ENCODE data around the gene IZUMO4.

DNA sequence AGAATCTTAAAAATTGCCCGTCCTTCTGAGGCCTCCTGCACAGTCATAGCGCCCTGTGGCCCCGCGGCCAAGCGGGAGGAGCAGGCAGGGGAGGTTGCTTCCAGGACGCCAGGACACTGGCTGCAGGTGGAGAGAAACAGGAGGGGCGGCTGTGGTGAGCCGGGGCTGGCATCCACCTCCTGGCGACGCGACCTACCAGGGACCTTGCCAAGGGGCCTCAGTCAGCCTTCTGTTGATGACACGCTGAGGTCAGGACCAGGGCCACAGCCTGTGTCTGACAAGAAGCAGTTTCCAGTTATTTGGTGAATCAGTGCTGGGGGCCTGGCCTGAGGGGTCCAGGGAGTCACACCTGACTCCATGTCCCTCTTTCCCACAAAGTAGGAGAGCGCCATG is 32.3 kb upstream of the IZUMO4 start:
- TF ChIP-seq, protein P1, sequence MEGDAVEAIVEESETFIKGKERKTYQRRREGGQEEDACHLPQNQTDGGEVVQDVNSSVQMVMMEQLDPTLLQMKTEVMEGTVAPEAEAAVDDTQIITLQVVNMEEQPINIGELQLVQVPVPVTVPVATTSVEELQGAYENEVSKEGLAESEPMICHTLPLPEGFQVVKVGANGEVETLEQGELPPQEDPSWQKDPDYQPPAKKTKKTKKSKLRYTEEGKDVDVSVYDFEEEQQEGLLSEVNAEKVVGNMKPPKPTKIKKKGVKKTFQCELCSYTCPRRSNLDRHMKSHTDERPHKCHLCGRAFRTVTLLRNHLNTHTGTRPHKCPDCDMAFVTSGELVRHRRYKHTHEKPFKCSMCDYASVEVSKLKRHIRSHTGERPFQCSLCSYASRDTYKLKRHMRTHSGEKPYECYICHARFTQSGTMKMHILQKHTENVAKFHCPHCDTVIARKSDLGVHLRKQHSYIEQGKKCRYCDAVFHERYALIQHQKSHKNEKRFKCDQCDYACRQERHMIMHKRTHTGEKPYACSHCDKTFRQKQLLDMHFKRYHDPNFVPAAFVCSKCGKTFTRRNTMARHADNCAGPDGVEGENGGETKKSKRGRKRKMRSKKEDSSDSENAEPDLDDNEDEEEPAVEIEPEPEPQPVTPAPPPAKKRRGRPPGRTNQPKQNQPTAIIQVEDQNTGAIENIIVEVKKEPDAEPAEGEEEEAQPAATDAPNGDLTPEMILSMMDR (IDR thresholded peaks at IDR 0.05): no peak
- TF ChIP-seq EZH2phosphoT487 (IDR thresholded peaks at IDR 0.05): no peak
- TF ChIP-seq EZH2 (IDR thresholded peaks at IDR 0.05): no peak

All from neural progenitor cell (in vitro differentiated cells).